Stomach smooth muscle (tissue), 2 donors: ENCODE measurements around the gene ZNF541.

Experiments
- H3K27ac ChIP-seq: one replicate; pipeline ENCODE4 v1.7.0; 2013; ENCODE audit warnings: mild to moderate bottlenecking, low read length, inconsistent platforms
- H3K27me3 ChIP-seq, 2 donors: one replicate each; pipeline ENCODE4 v1.7.0; 2013; ENCODE audit warnings: low read length in 2 of 2; ENCODE audit not compliant: insufficient read depth in 2 of 2, control insufficient read depth in 1 of 2
- H3K36me3 ChIP-seq, 2 donors: one replicate each; pipeline ENCODE4 v1.7.0; 2013; ENCODE audit warnings: low read length in 2 of 2; ENCODE audit not compliant: control insufficient read depth in 2 of 2, insufficient read depth in 2 of 2
- H3K4me1 ChIP-seq: one replicate; pipeline ENCODE4 v1.7.0; 2013; ENCODE audit warnings: low read length; ENCODE audit not compliant: control insufficient read depth, insufficient read depth
- H3K4me3 ChIP-seq, 2 donors: one replicate each; pipeline ENCODE4 v1.7.0; 2013; ENCODE audit warnings: low read length in 2 of 2
- H3K9ac ChIP-seq, 2 donors: one replicate each; pipeline ENCODE4 v1.7.0; 2013; ENCODE audit warnings: low read length in 2 of 2, mild to moderate bottlenecking in 1 of 2
- H3K9me3 ChIP-seq, 2 donors: one replicate each; pipeline ENCODE4 v1.7.0; 2013; ENCODE audit warnings: low read length in 2 of 2; ENCODE audit not compliant: control insufficient read depth in 2 of 2
- donor health status: healthy.
- donor health status: Pancreatic carcinoma.

ZNF541 gene

GRCh38 chr19:47540748-47541147, 32.2 kb downstream of the ZNF541 start:
- Histone ChIP-seq H3K27ac (peak overlapping the region; percentile 89), H3K4me1 (peaks cover 15% of the 10 kb centered on the region), H3K27me3 (peaks cover 0 to 7% of the 10 kb centered on the region in 2 donors), H3K36me3 (no peaks in the 10 kb centered on the region), H3K9me3 (no peaks in the 10 kb centered on the region), H3K9ac (no peak overlapping the region), H3K4me3 (no peak overlapping the region)

GRCh38 chr19:47539747-47540311, 33.1 kb downstream of the ZNF541 start:
- Histone ChIP-seq H3K27ac (no peak overlapping the region), H3K9ac (no peak overlapping the region), H3K4me3 (no peak overlapping the region), H3K36me3 (no peaks in the 10 kb centered on the region), H3K4me1 (peaks cover 11% of the 10 kb centered on the region), H3K27me3 (no peaks in the 10 kb centered on the region), H3K9me3 (no peaks in the 10 kb centered on the region)

- Histone ChIP-seq H3K4me3 (no peak overlapping the region), H3K36me3 (no peaks in the 10 kb centered on the region), H3K27me3 (no peaks in the 10 kb centered on the region), H3K27ac (no peak overlapping the region), H3K9ac (no peak overlapping the region), H3K9me3 (no peaks in the 10 kb centered on the region), H3K4me1 (peaks cover 11% of the 10 kb centered on the region)
These were observed 34.1 kb downstream of the ZNF541 start for GRCh38 chr19:47538812-47539211.

- Histone ChIP-seq H3K9ac (no peak overlapping the region), H3K4me1 (peaks cover 11% of the 10 kb centered on the region), H3K36me3 (no peaks in the 10 kb centered on the region), H3K4me3 (no peak overlapping the region), H3K27me3 (no peaks in the 10 kb centered on the region), H3K27ac (no peak overlapping the region), H3K9me3 (no peaks in the 10 kb centered on the region)
These were observed 35.5 kb downstream of the ZNF541 start for GRCh38 chr19:47537493-47537892.

DNA sequence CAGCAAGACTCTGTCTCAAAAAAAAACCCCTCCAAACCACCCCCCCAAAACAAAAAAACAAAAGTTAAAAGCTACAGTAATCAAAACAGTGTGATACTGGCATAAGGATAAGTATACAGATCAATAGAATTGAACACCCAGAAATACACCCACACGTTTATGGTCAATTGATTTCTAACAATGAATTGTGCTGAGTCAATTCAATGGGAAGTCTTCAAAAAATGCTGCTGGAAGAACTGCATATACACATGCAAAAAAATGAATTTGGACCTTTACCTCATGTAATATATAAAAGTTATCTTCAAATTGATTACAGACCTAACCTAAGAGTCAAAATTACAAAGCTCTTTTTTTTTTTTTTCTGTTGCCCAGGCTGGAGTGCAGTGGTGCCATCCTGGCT, 38.3 kb downstream of the ZNF541 start:
- Histone ChIP-seq H3K4me1 (no peaks in the 10 kb centered on the region), H3K4me3 (no peak overlapping the region), H3K9ac (no peak overlapping the region), H3K27me3 (no peaks in the 10 kb centered on the region), H3K9me3 (no peaks in the 10 kb centered on the region), H3K27ac (no peak overlapping the region), H3K36me3 (no peaks in the 10 kb centered on the region)

DNA sequence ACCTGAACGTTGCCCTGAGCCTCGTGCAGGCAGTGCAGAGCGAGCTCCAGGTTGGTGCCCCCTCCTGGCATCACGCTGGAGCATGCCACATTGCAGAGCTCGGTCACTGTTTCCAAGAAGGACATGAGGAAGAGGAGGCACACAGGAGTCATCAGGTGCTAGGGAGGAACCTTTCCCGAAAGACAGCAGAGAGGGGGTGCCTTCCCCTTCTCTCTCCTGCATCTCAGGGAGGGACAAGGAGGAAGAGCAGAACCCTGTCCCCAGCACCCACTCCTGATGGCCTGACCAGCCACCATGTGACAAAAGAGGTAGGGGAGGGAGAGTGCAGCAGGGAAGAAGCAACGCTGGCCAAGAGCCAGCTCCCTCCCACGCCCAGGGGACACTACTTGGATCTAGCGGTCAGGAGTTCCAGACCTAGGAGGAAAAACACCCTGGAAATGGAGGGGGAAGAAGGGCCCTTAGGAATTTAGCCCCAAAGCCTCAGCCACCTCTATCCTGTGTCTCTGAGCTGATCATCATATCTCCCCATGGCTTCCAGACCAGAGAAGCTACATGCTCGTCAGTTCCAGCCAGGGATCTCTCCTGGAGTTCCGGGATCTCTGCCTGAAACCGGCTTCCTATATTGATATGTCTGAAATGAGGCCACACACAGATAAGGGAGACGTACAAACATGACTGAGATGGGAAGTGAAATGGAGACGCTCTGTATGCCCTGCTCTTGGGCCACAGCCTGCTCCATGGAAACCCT, 41.1 kb downstream of the ZNF541 start:
- H3K27ac ChIP-seq = no peak overlapping the region
- no peaks in the 10 kb centered on the region for H3K9me3 ChIP-seq
- no peak overlapping the region for H3K4me3 ChIP-seq
- H3K36me3 ChIP-seq = no peaks in the 10 kb centered on the region
- H3K4me1 ChIP-seq = no peaks in the 10 kb centered on the region
- H3K9ac ChIP-seq = no peak overlapping the region
- no peaks in the 10 kb centered on the region for H3K27me3 ChIP-seq

GRCh38 chr19:47529018-47529742, 43.8 kb downstream of the ZNF541 start:
- Histone ChIP-seq H3K27me3 (no peaks in the 10 kb centered on the region), H3K36me3 (no peaks in the 10 kb centered on the region), H3K4me3 (no peak overlapping the region), H3K27ac (no peak overlapping the region), H3K9ac (no peak overlapping the region), H3K4me1 (no peaks in the 10 kb centered on the region), H3K9me3 (no peaks in the 10 kb centered on the region)

GRCh38 chr19:47526798-47527197, 46.1 kb downstream of the ZNF541 start:
- Histone ChIP-seq H3K9me3 (no peaks in the 10 kb centered on the region), H3K4me1 (peaks cover 6% of the 10 kb centered on the region), H3K9ac (no peak overlapping the region), H3K27me3 (peaks cover 0 to 2% of the 10 kb centered on the region in 2 donors), H3K36me3 (no peaks in the 10 kb centered on the region), H3K27ac (no peak overlapping the region), H3K4me3 (no peak overlapping the region)

DNA sequence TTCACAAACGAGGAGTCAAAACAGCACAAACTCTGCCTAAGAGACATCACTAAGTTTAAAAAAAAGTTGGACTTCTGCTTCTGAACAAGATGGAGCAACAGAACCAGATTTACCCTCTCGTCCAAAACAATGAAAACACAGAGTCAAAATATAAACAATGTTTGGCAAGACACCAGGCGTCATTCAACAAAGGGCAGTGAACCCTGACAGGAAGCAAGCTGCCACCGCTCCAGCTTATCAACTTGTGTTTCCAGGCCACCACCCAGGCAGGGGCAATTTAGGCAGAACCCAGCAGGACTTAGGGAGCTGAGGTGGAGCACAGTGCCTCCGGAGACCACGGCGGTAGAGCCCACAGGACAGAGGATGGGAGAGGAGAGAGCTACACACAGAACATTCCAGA, 49.5 kb downstream of the ZNF541 start:
- H3K36me3 ChIP-seq = no peaks in the 10 kb centered on the region
- no peak overlapping the region for H3K9ac ChIP-seq
- no peak overlapping the region for H3K4me3 ChIP-seq
- H3K4me1 ChIP-seq = peaks cover 10% of the 10 kb centered on the region
- H3K27ac ChIP-seq = no peak overlapping the region
- H3K9me3 ChIP-seq = no peaks in the 10 kb centered on the region
- H3K27me3 ChIP-seq = peaks cover 0 to 4% of the 10 kb centered on the region in 2 donors
